H9 (cell line): ENCODE data around the gene TMEM60. TPM values are rescaled to one million over a fixed set of nuclear protein-coding genes. Genes with fewer than 3 reads are reported as not detected.
A peak's percentile ranks its signal among the peaks of the same experiment; 100 is the strongest.

Experiments used
- DNase-seq: peaks from one replicate; pipeline ENCODE4 v3.0.0-alpha.2; 2017
- H2AFZ ChIP-seq: one replicate; pipeline ENCODE4 v1.6.1; 2013; ENCODE audit warnings: mild to moderate bottlenecking, low read length, control low read depth, moderate library complexity
- H2AK5ac ChIP-seq: 2 replicates; pipeline ENCODE4 v1.6.1; 2013; ENCODE audit warnings: low read length, control low read depth, mixed read lengths; ENCODE audit not compliant: insufficient read length
- H2BK120ac ChIP-seq: one replicate; pipeline ENCODE4 v1.6.1; 2013; ENCODE audit warnings: low read depth, mild to moderate bottlenecking, low read length, control low read depth, inconsistent platforms; ENCODE audit not compliant: poor library complexity, severe bottlenecking
- H2BK12ac ChIP-seq: 2 replicates; pipeline ENCODE4 v1.6.1; 2013; ENCODE audit warnings: low read length, control low read depth, mixed read lengths, low read depth; ENCODE audit not compliant: insufficient read length
- H2BK15ac ChIP-seq: 2 replicates; pipeline ENCODE4 v1.6.1; 2013; ENCODE audit warnings: low read depth, low read length, control low read depth
- H2BK20ac ChIP-seq: one replicate; pipeline ENCODE4 v1.6.1; 2013; ENCODE audit warnings: low read depth, mild to moderate bottlenecking, low read length, control low read depth, inconsistent platforms; ENCODE audit not compliant: poor library complexity, severe bottlenecking
- H2BK5ac ChIP-seq: 2 replicates; pipeline ENCODE4 v1.6.1; 2013; ENCODE audit warnings: low read length, control low read depth, mixed read lengths; ENCODE audit not compliant: insufficient read length
- H3K14ac ChIP-seq: 2 replicates; pipeline ENCODE4 v1.6.1; 2013; ENCODE audit warnings: low read length, control low read depth; ENCODE audit not compliant: insufficient read depth
- H3K18ac ChIP-seq: 2 replicates; pipeline ENCODE4 v1.6.1; 2013; ENCODE audit warnings: low read depth, mild to moderate bottlenecking, mixed read lengths, low read length, control low read depth; ENCODE audit not compliant: insufficient read length
- H3K23ac ChIP-seq: 2 replicates; pipeline ENCODE4 v1.6.1; 2013; ENCODE audit warnings: low read length, control low read depth, mixed read lengths, low read depth; ENCODE audit not compliant: insufficient read length
- H3K23me2 ChIP-seq: 2 replicates; pipeline ENCODE4 v1.6.1; 2013; ENCODE audit warnings: low read depth, mild to moderate bottlenecking, mixed read lengths, low read length, control low read depth; ENCODE audit not compliant: insufficient read length, poor library complexity, severe bottlenecking
- H3K27ac ChIP-seq: 2 replicates; pipeline ENCODE4 v1.5.1; 2013; ENCODE audit warnings: low read length, control low read depth, mixed read lengths, low read depth; ENCODE audit not compliant: insufficient read length
- H3K27me3 ChIP-seq: 2 replicates; pipeline ENCODE4 v1.6.1; 2013; ENCODE audit warnings: low read length, control low read depth, inconsistent platforms; ENCODE audit not compliant: insufficient read depth
- H3K4ac ChIP-seq: 2 replicates; pipeline ENCODE4 v1.6.1; 2013; ENCODE audit warnings: low read depth, mild to moderate bottlenecking, control low read depth, inconsistent platforms, low read length, moderate library complexity
- H3K4me1 ChIP-seq: 2 replicates; pipeline ENCODE4 v1.6.1; 2013; ENCODE audit warnings: low read length, control low read depth, inconsistent platforms; ENCODE audit not compliant: insufficient read depth
- H3K4me2 ChIP-seq: 2 replicates; pipeline ENCODE4 v1.6.1; 2013; ENCODE audit warnings: low read length, control low read depth, mixed read lengths; ENCODE audit not compliant: insufficient read length, insufficient read depth
- H3K56ac ChIP-seq: 2 replicates; pipeline ENCODE4 v1.6.1; 2013; ENCODE audit warnings: low read depth, mild to moderate bottlenecking, mixed read lengths, low read length, control low read depth; ENCODE audit not compliant: insufficient read length
- H3K79me1 ChIP-seq: 2 replicates; pipeline ENCODE4 v1.6.1; 2013; ENCODE audit warnings: low read depth, mild to moderate bottlenecking, moderate library complexity, low read length, control low read depth, inconsistent platforms; ENCODE audit not compliant: insufficient read depth, poor library complexity, severe bottlenecking
- H3K79me2 ChIP-seq: 2 replicates; pipeline ENCODE4 v1.6.1; 2013; ENCODE audit warnings: low read length, control low read depth, inconsistent platforms; ENCODE audit not compliant: insufficient read depth
- H3K9ac ChIP-seq: 2 replicates; pipeline ENCODE4 v1.6.1; 2013; ENCODE audit warnings: low read length, control low read depth, mixed read lengths; ENCODE audit not compliant: insufficient read length; ENCODE audit errors: extremely low read depth
- H3K9me3 ChIP-seq: one replicate; pipeline ENCODE4 v1.6.1; 2013; ENCODE audit warnings: low read depth, low read length, inconsistent platforms; ENCODE audit not compliant: control insufficient read depth
- H3T11ph ChIP-seq: one replicate; pipeline ENCODE4 v1.6.1; 2013; ENCODE audit warnings: mild to moderate bottlenecking, low read length, control low read depth, inconsistent platforms
- H4K20me1 ChIP-seq: one replicate; pipeline ENCODE4 v1.6.1; 2013; ENCODE audit not compliant: control insufficient read depth, insufficient read length, insufficient read depth
- H4K5ac ChIP-seq: 2 replicates; pipeline ENCODE4 v1.6.1; 2013; ENCODE audit warnings: low read depth, mild to moderate bottlenecking, mixed read lengths, low read length, control low read depth; ENCODE audit not compliant: insufficient read length
- H4K8ac ChIP-seq: replicated peaks from 2 replicates; pipeline ENCODE4 v1.6.1; 2013; ENCODE audit warnings: low read length, control low read depth, mixed read lengths, low read depth; ENCODE audit not compliant: insufficient read length
- H4K91ac ChIP-seq: 2 replicates; pipeline ENCODE4 v1.6.1; 2013; ENCODE audit warnings: low read depth, mild to moderate bottlenecking, moderate library complexity, mixed read lengths, low read length, control low read depth; ENCODE audit not compliant: insufficient read length
- H3K27ac Mint-ChIP-seq, 3 experiments: 2 replicates in 2 of 3; 3 replicates in 1 of 3; pipeline ENCODE4 v1.8.0; 2020 to 2021; ENCODE audit warnings: mixed read lengths in 3 of 3, mild to moderate bottlenecking in 1 of 3, moderate library complexity in 1 of 3
- H3K27me3 Mint-ChIP-seq: 2 replicates; pipeline ENCODE4 v1.8.0; 2021; ENCODE audit warnings: low read depth, mild to moderate bottlenecking, moderate library complexity, mixed read lengths
- H3K36me3 Mint-ChIP-seq, 3 experiments: 2 replicates in 2 of 3; 3 replicates in 1 of 3; pipeline ENCODE4 v1.8.0; 2020 to 2021; ENCODE audit warnings: low read depth in 3 of 3, mixed read lengths in 3 of 3; ENCODE audit not compliant: insufficient read depth in 1 of 3
- H3K4me1 Mint-ChIP-seq, 2 experiments: 2 replicates each; pipeline ENCODE4 v1.8.0; 2020; ENCODE audit warnings: mixed read lengths in 2 of 2
- H3K4me3 Mint-ChIP-seq, 2 experiments: 2 replicates in 1 of 2; 3 replicates in 1 of 2; pipeline ENCODE4 v1.8.0; 2020 to 2021; ENCODE audit warnings: mild to moderate bottlenecking in 2 of 2, mixed read lengths in 2 of 2, moderate library complexity in 1 of 2
- H3K9me3 Mint-ChIP-seq, 2 experiments: 2 replicates in 1 of 2; 3 replicates in 1 of 2; pipeline ENCODE4 v1.8.0; 2020; ENCODE audit warnings: mild to moderate bottlenecking in 2 of 2, mixed read lengths in 2 of 2, moderate library complexity in 1 of 2
- CTCF ChIP-seq: fragments of 200-600 bp; sonication (generic); conservative IDR thresholded peaks from 3 replicates; pipeline ENCODE4 v1.8.0; 2021; ENCODE audit warnings: antibody characterized with exemption, mild to moderate bottlenecking
- WGBS: extraction: QIAGEN DNeasy Blood & Tissue Kit; methylation state at CpG from one replicate; pipeline ENCODE4 v1.1.7; 2013; ENCODE audit warnings: missing lambda C conversion rate, low lambda C conversion rate, mixed read lengths; ENCODE audit not compliant: insufficient read length; ENCODE audit errors: extremely low coverage; 5-methylcytosine and 5-hydroxymethylcytosine counted together
- total RNA-seq: library from RNA; stranded (reverse); gene quantifications from 2 replicates; pipeline ENCODE4 v1.2.1, GENCODE V29; 2021

Gene TMEM60
- total RNA-seq, 1 experiment from 2014 or later = 14.3 TPM

GRCh38 chr7:77782383-77782782 lies 15.9 kb downstream of the TMEM60 start:
- no peak for DNase-seq
- Histone ChIP-seq H3T11ph (no peak overlapping the region), H4K8ac (no peak overlapping the region), H3K4ac (no peak overlapping the region), H3K9ac (no peak overlapping the region), H3K14ac (no peak overlapping the region), H4K20me1 (no peaks in the 10 kb centered on the region), H2BK5ac (no peak overlapping the region), H3K23me2 (no peaks in the 10 kb centered on the region), H4K91ac (no peak overlapping the region), H3K18ac (no peak overlapping the region), H2BK20ac (no peak overlapping the region), H2AK5ac (no peak overlapping the region), H3K9me3 (no peaks in the 10 kb centered on the region), H3K27me3 (no peaks in the 10 kb centered on the region), H2AFZ (no peak overlapping the region), H3K4me1 (no peaks in the 10 kb centered on the region), H3K23ac (no peak overlapping the region), H2BK120ac (no peak overlapping the region), H2BK15ac (no peak overlapping the region), H3K79me2 (no peaks in the 10 kb centered on the region), H2BK12ac (no peak overlapping the region), H4K5ac (no peak overlapping the region), H3K4me2 (no peak overlapping the region), H3K56ac (no peak overlapping the region), H3K79me1 (no peaks in the 10 kb centered on the region), H3K27ac (no peak overlapping the region)
- Mint-ChIP-seq H3K9me3 (peaks cover 9 to 13% of the 10 kb centered on the region in 2 experiments; a peak in 4 of 5 replicates), H3K27ac (0 out of 7 replicates have a peak overlapping the region, but pooled peaks of 1 of the 3 experiments have one; percentile 3), H3K27me3 (no peaks in the 10 kb centered on the region), H3K4me3 (no peak overlapping the region), H3K4me1 (no peaks in the 10 kb centered on the region), H3K36me3 (peaks cover 28 to 49% (median 44%) of the 10 kb centered on the region in 3 experiments; a peak in 6 of 7 replicates)
- 100% methylated on average over 1 of the region's 4 CpGs for WGBS
- no peak for TF ChIP-seq CTCF
